Large intestine (tissue), 3 donors: ENCODE data around the gene MSL3B.
"Not testable (repeated sequence)": the region's sequence is repeated elsewhere in the genome, so short reads cannot be mapped to it uniquely, and the experiment has no call there.

ENCODE experiments used
- DNase-seq, 2 donors: peaks; one replicate each; pipeline versions ENCODE4 v3.0.0 to v3.0.0-alpha.2; 2013
- H3K27ac ChIP-seq: one replicate; pipeline ENCODE4 v1.5.1; 2013; ENCODE audit warnings: low read length
- H3K27me3 ChIP-seq: 2 replicates; pipeline ENCODE4 v1.6.1; 2013; ENCODE audit warnings: low read length; ENCODE audit not compliant: control insufficient read depth, insufficient read depth
- H3K36me3 ChIP-seq: 2 replicates; pipeline ENCODE4 v1.6.1; 2013; ENCODE audit warnings: low read length; ENCODE audit not compliant: control insufficient read depth, insufficient read depth
- H3K4me1 ChIP-seq: one replicate; pipeline ENCODE4 v1.6.1; 2013; ENCODE audit warnings: low read length; ENCODE audit not compliant: control insufficient read depth, insufficient read depth
- H3K4me3 ChIP-seq: one replicate; pipeline ENCODE4 v1.5.1; 2013; ENCODE audit warnings: low read length
- H3K9me3 ChIP-seq: one replicate; pipeline ENCODE4 v1.6.1; 2013; ENCODE audit warnings: mild to moderate bottlenecking, low read depth, low read length, moderate library complexity; ENCODE audit not compliant: control insufficient read depth
- WGBS: methylation state at CpG from one replicate; pipeline ENCODE4 v1.1.5; 2013; ENCODE audit warnings: low lambda C conversion rate; ENCODE audit not compliant: insufficient coverage; 5-methylcytosine and 5-hydroxymethylcytosine counted together

The MSL3B gene

DNA sequence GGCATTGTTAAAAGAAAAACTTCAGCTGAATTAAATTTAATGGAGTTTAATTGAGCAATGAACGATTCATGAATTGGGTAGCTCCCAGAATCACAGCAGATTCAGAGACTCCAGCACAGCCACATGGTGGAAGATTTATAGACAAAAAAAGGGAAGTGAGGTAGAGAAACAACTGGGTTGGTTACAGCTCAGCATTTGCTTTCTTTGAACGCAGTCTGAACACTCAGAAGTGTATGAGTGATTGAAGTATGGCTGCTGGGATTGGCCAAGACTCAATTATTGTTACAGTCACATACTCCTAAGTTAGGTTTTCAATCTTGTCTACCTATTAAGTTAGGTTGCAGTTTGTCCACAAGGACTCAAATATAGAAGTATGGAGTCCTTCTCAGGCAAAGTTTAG lies 3.9 kb upstream of the MSL3B start:
- H3K4me1 ChIP-seq, H3K36me3 ChIP-seq, DNase-seq, H3K27ac ChIP-seq, H3K4me3 ChIP-seq, H3K27me3 ChIP-seq, H3K9me3 ChIP-seq: not testable (repeated sequence)
- 73% methylated on average over 1 of the region's 2 CpGs for WGBS

DNA sequence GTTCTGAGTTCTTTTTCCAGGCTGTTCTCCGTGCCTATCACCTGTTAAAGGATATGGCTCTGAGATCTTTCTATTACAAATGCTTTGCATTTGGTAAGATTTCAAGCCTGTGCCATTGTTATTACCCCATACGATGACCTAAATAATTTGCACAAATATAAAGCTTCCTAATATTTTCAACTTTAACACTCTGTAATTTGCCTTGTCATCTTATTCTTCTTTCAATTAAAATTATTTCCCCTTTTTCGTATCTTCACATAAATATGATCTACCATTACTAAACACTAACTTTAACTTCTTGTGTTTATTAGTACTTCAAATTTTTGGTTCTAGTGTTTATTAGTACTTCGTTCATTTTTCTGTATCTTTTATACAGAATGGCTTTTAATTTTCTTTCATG lies 3.2 kb upstream of the MSL3B start:
- Histone ChIP-seq H3K27ac (no peak overlapping the region), H3K9me3 (peaks cover 10% of the 10 kb centered on the region), H3K4me3 (no peak overlapping the region), H3K36me3 (no peaks in the 10 kb centered on the region), H3K4me1 (peaks cover 3% of the 10 kb centered on the region), H3K27me3 (peaks cover 3% of the 10 kb centered on the region)
- no peak for DNase-seq
- WGBS: 73% methylated on average over 3 of the region's 4 CpGs

DNA sequence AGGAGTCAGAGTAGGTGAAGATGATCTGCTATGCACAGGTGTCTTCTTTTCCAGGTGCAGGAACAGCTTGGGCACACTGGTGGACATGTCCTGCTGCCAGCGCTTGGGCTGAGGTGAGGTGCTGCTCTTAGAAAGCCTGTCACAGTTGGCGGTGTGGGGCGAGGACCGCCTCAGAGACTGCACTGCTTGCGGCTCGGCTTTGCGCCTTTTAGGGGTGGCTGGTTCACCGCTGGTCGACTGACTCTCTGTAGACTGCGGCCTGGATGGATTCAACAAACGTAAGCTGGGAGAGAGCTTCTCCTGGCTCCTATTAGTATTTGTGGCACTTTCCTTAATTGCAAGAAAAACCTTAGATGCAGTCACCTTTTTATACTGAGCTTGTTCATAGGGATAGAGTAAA lies 1.7 kb downstream of the MSL3B start:
- DNase-seq: no peak
- peaks cover 3% of the 10 kb centered on the region for H3K4me1 ChIP-seq
- peaks cover 14% of the 10 kb centered on the region for H3K9me3 ChIP-seq
- H3K36me3 ChIP-seq: no peaks in the 10 kb centered on the region
- no peak overlapping the region for H3K27ac ChIP-seq
- no peaks in the 10 kb centered on the region for H3K27me3 ChIP-seq
- no CpG with 5 or more reads among the region's 11 CpGs for WGBS
- H3K4me3 ChIP-seq: no peak overlapping the region

DNA sequence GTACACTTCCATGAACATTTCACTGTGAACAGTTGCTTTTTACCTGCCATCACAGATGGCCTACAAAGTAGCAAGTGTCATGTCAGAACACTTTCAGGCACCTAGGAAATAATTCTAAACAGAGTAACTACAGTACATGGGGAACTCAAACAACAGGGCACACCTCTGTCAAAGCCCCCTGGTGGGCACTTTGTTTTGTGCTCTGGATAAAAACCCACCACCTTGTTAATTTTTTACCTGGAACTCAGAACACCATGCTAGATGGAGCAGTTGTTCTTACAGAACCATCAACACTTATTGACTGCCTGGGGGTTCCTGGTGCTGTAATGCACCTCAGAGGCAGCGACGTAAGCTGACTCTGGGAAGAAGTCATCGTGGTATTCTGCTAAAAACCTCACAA lies 2.3 kb downstream of the MSL3B start:
- no peak overlapping the region for H3K27ac ChIP-seq
- DNase-seq: no peak
- H3K27me3 ChIP-seq: no peaks in the 10 kb centered on the region
- H3K4me3 ChIP-seq: no peak overlapping the region
- H3K36me3 ChIP-seq: no peaks in the 10 kb centered on the region
- peaks cover 14% of the 10 kb centered on the region for H3K9me3 ChIP-seq
- peaks cover 3% of the 10 kb centered on the region for H3K4me1 ChIP-seq
- no CpG with 5 or more reads among the region's 3 CpGs for WGBS

DNA sequence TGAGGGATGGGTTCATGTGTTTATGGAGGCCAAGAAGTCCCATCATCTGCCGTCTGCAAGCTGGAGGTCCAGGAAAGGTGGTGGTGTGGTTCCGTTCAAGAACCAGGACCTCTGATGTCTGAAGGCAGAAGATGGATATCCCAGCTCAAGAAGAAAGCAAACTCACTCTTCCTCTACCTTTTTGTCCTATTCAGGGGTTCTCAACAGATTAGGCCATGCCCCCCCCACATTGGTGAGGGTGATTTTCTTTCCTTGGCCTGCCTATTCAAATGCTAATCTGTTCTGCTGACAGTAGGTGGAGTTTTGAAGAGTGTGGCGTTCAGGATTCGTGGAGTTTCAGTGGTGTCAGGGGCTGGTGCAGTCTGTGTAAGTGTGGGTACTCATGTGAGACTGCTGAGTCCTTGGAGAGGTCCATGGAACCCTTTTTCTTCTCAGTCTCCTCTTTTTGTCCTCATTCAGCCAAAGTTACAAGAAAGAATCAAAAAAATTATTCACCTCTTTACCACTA lies 5.9 kb downstream of the MSL3B start:
- WGBS: no CpG with 5 or more reads among the region's 4 CpGs

DNA sequence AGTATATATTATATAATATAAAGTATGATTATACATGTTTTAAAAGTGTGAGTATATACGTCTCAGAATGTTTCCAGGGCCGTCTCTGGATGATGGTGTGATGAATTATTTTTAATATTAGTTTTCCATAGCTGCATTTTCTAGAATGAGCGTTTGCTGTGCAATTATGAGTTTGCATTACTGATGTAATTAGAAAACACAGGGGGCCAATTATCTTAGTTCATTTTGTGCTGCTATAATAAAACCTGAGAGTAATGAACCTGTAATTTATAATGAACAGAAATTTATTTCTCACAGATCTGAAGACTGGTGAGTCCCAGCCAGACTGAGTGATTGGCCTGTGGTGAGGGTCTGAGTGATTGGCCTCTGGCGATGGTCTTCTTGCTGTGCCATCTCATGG lies 9.9 kb downstream of the MSL3B start:
- H3K9me3 ChIP-seq: no peaks in the 10 kb centered on the region
- WGBS: 90% methylated on average over 2 of the region's 4 CpGs

More for the DNA sequence above, 5.9 kb downstream of the MSL3B start:
- no peak overlapping the region for H3K27ac ChIP-seq
- no peaks in the 10 kb centered on the region for H3K27me3 ChIP-seq
- no peaks in the 10 kb centered on the region for H3K36me3 ChIP-seq
- no peak for DNase-seq
- no peak overlapping the region for H3K4me3 ChIP-seq
- peaks cover 6% of the 10 kb centered on the region for H3K4me1 ChIP-seq
- peaks cover 8% of the 10 kb centered on the region for H3K9me3 ChIP-seq

DNA sequence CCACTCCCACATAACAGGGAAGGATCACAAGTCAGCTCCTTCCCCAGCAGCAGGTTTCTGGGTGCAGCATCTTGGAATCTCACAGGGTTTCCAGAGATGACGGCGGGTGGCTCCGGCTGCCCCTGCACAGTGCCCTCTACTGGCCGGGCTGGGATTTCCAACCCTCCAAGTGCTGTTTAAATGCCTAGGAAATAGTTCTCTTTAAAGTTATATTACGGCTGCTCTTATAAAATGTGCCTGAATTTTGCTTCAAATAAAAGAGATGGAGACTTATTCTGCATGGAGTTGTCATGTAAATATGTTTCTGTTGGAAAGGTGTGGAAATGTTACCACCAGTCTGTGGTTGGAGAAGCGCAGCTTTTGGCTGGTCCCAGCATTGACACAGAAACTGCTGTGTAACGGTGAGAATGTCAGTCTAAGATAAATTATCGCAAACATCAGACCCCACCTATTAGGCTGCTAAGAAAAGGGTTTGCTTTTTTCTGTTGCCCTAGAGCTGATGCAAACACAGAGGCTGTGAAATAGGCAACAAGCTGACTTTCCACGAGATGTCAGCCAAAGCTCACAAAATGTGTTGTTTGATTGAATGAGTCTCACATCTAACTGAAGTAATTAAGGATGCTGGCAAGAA lies 10.6 kb downstream of the MSL3B start:
- Histone ChIP-seq H3K27me3 (no peaks in the 10 kb centered on the region), H3K9me3 (no peaks in the 10 kb centered on the region), H3K4me1 (peaks cover 7% of the 10 kb centered on the region), H3K27ac (no peak overlapping the region), H3K36me3 (no peaks in the 10 kb centered on the region), H3K4me3 (no peak overlapping the region)
- no CpG with 5 or more reads among the region's 9 CpGs for WGBS
- peak in 1 of 2 donors; percentile 52 for DNase-seq

More for the DNA sequence above, 9.9 kb downstream of the MSL3B start:
- DNase-seq: no peak
- Histone ChIP-seq H3K4me3 (no peak overlapping the region), H3K27me3 (no peaks in the 10 kb centered on the region), H3K4me1 (peaks cover 7% of the 10 kb centered on the region), H3K36me3 (no peaks in the 10 kb centered on the region), H3K27ac (no peak overlapping the region)

DNA sequence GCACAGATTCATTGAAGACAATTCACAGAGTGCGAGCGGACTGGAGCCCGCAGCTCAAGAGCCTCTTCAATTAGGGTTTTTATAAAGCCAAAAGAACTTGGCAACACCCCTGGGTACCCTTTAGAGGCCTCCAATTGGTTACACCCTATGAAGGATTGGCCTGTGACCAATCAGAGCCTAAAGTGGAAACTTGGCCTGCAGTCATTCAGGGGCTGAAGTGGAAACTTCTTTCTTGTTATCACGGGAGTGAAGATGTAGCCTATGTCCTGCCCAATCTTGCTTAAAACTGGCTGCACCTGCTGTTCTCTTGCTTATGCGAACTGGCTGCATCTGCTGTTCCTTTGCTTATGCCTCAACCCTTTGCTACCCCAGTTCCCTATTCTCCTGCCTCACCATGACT lies 12.0 kb downstream of the MSL3B start:
- Histone ChIP-seq H3K27ac (no peak overlapping the region), H3K36me3 (no peaks in the 10 kb centered on the region)
- no CpG with 5 or more reads among the region's 5 CpGs for WGBS

DNA sequence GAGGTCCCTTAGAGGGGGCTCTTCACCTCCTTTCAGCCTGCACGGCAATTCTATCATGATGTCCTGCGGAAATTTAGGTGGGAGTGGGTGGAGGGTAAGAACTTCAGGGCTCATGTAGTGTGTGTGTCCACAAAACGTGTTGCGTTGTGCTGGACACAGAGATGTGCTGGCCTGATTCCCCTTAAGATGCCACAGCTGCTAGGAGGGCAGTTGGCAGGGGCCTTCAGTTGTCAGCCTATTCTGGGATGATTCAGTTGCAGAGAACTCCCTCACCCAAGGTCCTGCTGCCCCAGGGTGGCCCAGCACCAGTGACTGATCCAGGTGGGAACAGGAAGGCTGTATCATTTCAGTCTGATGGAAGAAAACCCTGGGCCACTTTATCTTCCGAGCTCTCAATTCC lies 12.8 kb downstream of the MSL3B start:
- Histone ChIP-seq H3K4me1 (peaks cover 7% of the 10 kb centered on the region), H3K27ac (no peak overlapping the region), H3K4me3 (no peak overlapping the region), H3K27me3 (no peaks in the 10 kb centered on the region), H3K36me3 (peaks cover 5% of the 10 kb centered on the region), H3K9me3 (no peaks in the 10 kb centered on the region)
- DNase-seq: no peak
- 100% methylated on average over 1 of the region's 5 CpGs for WGBS

More for the DNA sequence above, 12.0 kb downstream of the MSL3B start:
- H3K9me3 ChIP-seq: no peaks in the 10 kb centered on the region
- no peak for DNase-seq
- peaks cover 7% of the 10 kb centered on the region for H3K4me1 ChIP-seq
- no peaks in the 10 kb centered on the region for H3K27me3 ChIP-seq
- H3K4me3 ChIP-seq: no peak overlapping the region

DNA sequence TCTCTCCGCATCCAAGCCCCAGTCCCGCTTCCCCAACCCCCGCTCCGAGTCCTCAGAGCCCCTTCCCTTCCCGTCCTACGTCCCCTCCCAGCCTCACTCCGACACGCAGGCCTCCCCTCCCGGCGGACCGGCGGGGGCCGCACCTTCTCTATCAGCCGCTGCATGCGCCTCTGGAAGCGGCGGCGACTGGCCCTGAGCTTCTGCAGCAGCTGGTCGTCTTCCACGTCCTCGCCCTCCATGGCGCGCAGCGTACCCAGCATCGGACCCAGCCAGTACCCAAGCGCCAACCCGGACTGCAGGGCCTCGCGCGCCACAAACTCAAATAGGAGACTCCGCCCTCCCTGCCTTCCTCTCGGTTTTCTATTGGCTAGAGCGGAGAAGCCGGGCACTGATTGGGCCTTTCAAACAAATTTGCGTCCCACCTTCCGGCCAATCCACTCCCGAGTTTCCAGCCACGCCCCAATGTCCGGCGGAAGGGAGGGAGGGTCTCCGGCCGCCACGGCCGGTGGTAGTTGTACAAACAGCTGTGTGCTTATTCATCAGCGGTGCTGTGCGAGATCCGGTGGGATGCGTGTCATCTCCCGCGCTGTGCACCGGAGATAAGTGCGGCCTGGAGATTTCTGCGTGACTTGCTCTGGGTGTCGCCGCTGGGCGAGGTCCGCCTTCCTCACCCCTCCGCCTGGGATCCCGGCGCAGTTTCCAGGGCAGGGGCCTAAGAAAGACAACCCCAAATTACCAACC lies 13.8 kb downstream of the MSL3B start, which contains the start of gene HJURP:
Gene HJURP, minus strand, starts transcription at position 295 of the 741 bp plus-strand sequence. Its CDS starts 35 bp downstream, at position 260.
- H3K27ac ChIP-seq: peak within 1 kb of the TSS; percentile 46
- WGBS: no CpG with 5 or more reads among the region's 60 CpGs

More for the DNA sequence above, 13.8 kb downstream of the MSL3B start, which contains the start of gene HJURP:
- peak; percentile 91 to 93 for DNase-seq
- H3K4me3 ChIP-seq: peak within 1 kb of the TSS; percentile 93
- H3K9me3 ChIP-seq: no peaks in the 10 kb centered on the region
- peaks cover 7% of the 10 kb centered on the region for H3K4me1 ChIP-seq
- H3K36me3 ChIP-seq: peaks cover 8% of the 10 kb centered on the region
- H3K27me3 ChIP-seq: no peaks in the 10 kb centered on the region
